ENCODE results near the gene CDK5RAP2. TPM values are rescaled to one million over a fixed set of nuclear protein-coding genes. Genes with fewer than 3 reads are reported as not detected.

The CDK5RAP2 gene
- total RNA-seq, 1 donor from 2014 or later = 80.0 TPM

DNA sequence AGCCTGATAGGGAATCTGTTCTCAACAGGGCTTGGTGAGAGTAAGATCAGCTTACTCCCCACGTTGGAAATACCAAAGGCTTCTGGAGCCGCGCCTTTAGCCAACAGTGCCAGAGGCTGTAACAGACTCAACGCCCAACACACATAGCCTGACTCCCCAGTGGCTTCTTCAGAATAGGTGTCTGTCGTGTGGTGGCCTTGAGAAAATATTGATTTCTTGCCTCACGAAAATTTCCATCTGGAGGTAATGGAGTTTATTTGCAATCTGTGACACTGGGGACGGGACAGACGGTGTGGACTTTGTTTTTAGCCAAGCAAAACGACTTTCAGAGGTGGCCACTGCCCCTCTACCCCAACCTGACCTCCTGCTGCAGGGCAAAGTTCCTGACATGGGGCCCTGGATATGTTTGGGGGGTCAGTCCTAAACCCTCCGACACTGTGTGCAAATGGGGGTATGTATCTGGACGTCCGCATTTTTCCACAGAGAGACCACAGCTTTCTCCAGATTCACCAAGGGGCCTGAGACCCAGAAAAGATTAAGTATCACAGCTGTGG lies 189.3 kb downstream of the CDK5RAP2 start:
- ChIA-PET POLR2A (no interaction called here), CTCF (no interaction called here)
- intact Hi-C loops (cut with micrococcal nuclease) = no loop called here
- H3K36me3 Mint-ChIP-seq (ENCODE audit: low read depth) = peaks cover 81% of the 10 kb centered on the region
- H3K27ac Mint-ChIP-seq = no peak overlapping the region
- ATAC-seq (ENCODE audit: low read depth) = no peak
- no peaks in the 10 kb centered on the region for H3K27me3 Mint-ChIP-seq
- no peaks in the 10 kb centered on the region for H3K4me1 Mint-ChIP-seq
- DNase-seq = no peak
- TF ChIP-seq, protein P1, sequence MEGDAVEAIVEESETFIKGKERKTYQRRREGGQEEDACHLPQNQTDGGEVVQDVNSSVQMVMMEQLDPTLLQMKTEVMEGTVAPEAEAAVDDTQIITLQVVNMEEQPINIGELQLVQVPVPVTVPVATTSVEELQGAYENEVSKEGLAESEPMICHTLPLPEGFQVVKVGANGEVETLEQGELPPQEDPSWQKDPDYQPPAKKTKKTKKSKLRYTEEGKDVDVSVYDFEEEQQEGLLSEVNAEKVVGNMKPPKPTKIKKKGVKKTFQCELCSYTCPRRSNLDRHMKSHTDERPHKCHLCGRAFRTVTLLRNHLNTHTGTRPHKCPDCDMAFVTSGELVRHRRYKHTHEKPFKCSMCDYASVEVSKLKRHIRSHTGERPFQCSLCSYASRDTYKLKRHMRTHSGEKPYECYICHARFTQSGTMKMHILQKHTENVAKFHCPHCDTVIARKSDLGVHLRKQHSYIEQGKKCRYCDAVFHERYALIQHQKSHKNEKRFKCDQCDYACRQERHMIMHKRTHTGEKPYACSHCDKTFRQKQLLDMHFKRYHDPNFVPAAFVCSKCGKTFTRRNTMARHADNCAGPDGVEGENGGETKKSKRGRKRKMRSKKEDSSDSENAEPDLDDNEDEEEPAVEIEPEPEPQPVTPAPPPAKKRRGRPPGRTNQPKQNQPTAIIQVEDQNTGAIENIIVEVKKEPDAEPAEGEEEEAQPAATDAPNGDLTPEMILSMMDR (IDR thresholded peaks at IDR 0.05) = no peak
- H3K9me3 Mint-ChIP-seq = no peaks in the 10 kb centered on the region
- H3K4me3 Mint-ChIP-seq = no peak overlapping the region

DNA sequence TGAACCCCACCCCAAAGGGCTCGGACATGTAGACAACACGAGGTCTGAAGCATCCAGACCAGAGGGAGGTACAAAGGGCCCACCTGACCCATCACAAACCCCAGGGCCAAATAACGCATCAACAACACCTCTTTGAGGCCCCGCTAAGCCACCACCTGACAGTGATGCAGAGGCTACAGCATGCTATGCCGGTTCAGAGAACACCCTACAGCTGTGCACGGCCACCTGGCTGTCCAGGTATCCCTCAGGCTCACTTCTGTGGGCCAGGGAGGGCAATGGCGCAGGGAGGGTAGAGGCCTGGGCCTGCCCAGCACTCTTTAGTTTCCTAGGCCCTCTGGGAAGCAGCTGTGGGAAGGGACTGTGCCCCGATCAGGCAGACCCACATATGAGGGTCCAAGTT lies 190.1 kb downstream of the CDK5RAP2 start:
- Mint-ChIP-seq H3K4me1 (no peaks in the 10 kb centered on the region), H3K27me3 (no peaks in the 10 kb centered on the region), H3K36me3 (ENCODE audit: low read depth) (peaks cover 78% of the 10 kb centered on the region), H3K9me3 (no peaks in the 10 kb centered on the region), H3K27ac (no peak overlapping the region), H3K4me3 (no peak overlapping the region)
- no peak for ATAC-seq (ENCODE audit: low read depth)
- TF ChIP-seq, protein P1 (IDR thresholded peaks at IDR 0.05) = no peak
- CTCF ChIA-PET = no interaction called here
- POLR2A ChIA-PET = no interaction called here
- intact Hi-C loops (cut with micrococcal nuclease) = no loop called here
- no peak for DNase-seq

DNA sequence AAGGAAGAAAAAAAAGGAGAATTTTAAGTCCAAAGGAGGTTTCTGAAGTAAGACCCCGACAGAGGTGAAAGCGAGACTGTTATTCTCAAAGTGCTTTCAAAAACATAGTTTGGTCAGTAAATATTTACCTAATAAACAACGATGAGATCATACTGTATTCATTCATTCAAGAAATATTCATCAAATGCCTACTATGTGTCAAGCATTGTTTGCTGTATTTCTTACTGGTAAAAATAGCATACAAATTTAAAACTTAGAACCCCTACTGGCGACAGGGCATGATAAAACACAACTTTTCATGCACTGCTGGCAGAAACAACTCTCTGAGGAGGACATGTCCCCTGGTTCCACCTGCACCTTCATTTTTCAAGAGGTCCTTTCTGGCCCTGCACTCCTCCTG lies 190.7 kb downstream of the CDK5RAP2 start:
- ChIA-PET POLR2A (no interaction called here), CTCF (no interaction called here)
- intact Hi-C loops (cut with micrococcal nuclease) = no loop called here
- TF ChIP-seq, protein P1 (IDR thresholded peaks at IDR 0.05) = no peak
- Mint-ChIP-seq H3K4me1 (no peaks in the 10 kb centered on the region), H3K27me3 (no peaks in the 10 kb centered on the region), H3K36me3 (ENCODE audit: low read depth) (peaks cover 73% of the 10 kb centered on the region), H3K27ac (no peak overlapping the region), H3K4me3 (no peak overlapping the region), H3K9me3 (no peaks in the 10 kb centered on the region)
- ATAC-seq (ENCODE audit: low read depth) (no peak), DNase-seq (no peak)

DNA sequence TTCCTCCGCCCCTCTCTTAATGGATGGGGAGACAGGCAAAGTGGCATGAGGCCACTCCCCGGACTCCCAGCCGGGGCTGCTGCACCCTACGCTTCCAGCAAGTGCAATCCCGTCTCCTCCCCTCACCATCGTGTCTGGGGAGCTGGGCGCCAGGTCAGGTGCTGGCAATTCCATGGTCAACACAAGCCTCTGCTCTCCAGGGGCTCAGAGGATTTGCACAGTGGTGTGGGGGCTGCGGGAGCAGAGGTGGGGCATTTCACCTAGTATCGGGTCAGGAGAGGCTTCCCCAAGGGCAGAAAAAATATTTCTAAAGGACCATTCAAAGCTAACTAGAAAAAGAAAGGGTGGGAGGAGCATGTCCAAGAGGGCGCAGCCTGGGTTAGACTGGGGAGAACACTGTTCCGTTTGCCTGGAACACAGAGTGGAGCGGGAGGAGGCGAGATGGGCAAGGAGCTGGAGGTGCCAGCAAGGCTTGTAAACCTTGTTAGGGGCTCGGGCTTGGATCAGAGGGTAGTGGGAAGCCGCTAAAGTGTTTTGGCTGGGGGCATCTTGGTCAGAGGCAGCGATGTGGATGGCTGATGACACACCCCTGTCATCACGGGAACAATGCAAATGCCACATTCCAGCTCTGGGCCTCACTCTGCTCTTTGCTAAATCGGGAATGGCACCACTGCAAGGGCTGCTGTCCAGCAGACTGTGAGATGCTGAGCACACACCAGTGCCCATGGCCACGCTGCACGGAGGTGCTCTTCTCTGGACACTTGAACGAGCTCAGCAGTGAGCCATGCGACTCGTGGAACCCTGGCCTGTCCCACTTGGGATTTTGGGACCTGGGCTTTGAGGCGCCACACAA lies 191.7 kb downstream of the CDK5RAP2 start:
- TF ChIP-seq, protein P1 (IDR thresholded peaks at IDR 0.05) = no peak
- no peaks in the 10 kb centered on the region for H3K4me1 Mint-ChIP-seq
- H3K9me3 Mint-ChIP-seq = no peaks in the 10 kb centered on the region
- no peaks in the 10 kb centered on the region for H3K27me3 Mint-ChIP-seq
- ATAC-seq (ENCODE audit: low read depth) (no peak), DNase-seq (no peak)
- intact Hi-C loops (cut with micrococcal nuclease) = no loop called here
- H3K4me3 Mint-ChIP-seq = no peak overlapping the region
- no peak overlapping the region for H3K27ac Mint-ChIP-seq
- POLR2A ChIA-PET = no interaction called here
- peaks cover 63% of the 10 kb centered on the region for H3K36me3 Mint-ChIP-seq (ENCODE audit: low read depth)
- CTCF ChIA-PET = no interaction called here

DNA sequence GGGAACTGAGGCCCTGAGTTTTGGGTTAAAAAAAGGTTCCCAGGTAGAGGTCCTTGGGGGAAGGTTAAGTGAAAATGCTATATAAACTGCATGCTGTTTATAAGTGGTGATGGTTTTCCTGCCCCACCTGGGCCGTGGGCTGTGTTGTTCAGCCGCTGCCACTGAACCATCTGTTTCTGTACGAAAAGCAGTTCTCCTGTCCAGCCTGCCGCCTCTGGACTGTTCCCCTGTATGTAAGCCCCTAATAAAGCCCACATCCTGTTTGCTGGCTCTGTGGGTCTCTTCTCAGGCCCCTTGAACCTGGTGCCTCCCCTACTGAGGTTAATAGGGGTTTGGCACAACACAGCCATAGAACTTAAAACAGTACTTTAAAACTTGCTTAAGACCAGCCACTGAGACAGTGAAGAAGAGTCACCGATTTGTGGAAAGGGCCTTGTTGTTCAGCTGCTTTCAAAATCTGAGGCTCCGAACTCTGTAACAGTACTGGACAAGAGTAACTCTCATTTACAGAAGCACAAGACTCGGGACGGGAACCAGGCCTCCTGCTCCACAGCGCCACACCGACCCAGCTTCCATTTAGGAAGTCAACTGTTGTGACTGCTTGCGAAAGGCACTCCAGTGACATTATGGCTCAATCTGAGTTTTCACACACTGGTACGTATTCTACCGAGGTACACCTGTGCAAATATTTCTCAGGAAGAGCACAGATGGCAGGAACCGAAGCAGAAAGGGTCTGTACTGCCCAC lies 192.5 kb downstream of the CDK5RAP2 start:
- Mint-ChIP-seq H3K4me1 (no peaks in the 10 kb centered on the region), H3K27me3 (no peaks in the 10 kb centered on the region), H3K9me3 (no peaks in the 10 kb centered on the region), H3K27ac (no peak overlapping the region), H3K4me3 (no peak overlapping the region), H3K36me3 (ENCODE audit: low read depth) (peaks cover 55% of the 10 kb centered on the region)
- ChIA-PET CTCF (no interaction called here), POLR2A (no interaction called here)
- TF ChIP-seq, protein P1 (IDR thresholded peaks at IDR 0.05) = no peak
- no peak for DNase-seq
- intact Hi-C loops (cut with micrococcal nuclease) = no loop called here
- no peak for ATAC-seq (ENCODE audit: low read depth)
